Mammary epithelial cell (primary cell): ENCODE data around the gene FAM53A.

Source experiments
- CTCF ChIP-seq, 2 donors: IDR thresholded peaks in 1 of 2; conservative IDR thresholded peaks in 1 of 2; 2 replicates each; pipeline ENCODE4 v1.5.1; 2011 to 2012; ENCODE audit warnings: inconsistent platforms in 2 of 2, low read length in 2 of 2, mild to moderate bottlenecking in 2 of 2, control low read depth in 1 of 2, low read depth in 1 of 2; ENCODE audit not compliant: insufficient read depth in 1 of 2; ENCODE audit errors: extremely low read depth in 1 of 2
- EZH2 ChIP-seq: IDR thresholded peaks from 2 replicates; pipeline ENCODE4 v1.6.1; 2012; ENCODE audit warnings: low read length, inconsistent platforms, borderline replicate concordance

- TF ChIP-seq CTCF (conservative IDR thresholded peaks at IDR 0.05 in 1 of 2, IDR thresholded peaks at IDR 0.05 in 1 of 2; ENCODE audit: extremely low read depth in 1 of 2, insufficient read depth in 1 of 2, low read depth in 1 of 2, low read length in 2 of 2) (no peak), EZH2 (no peak)
Measured at GRCh38 chr4:1711571-1712215, 27.6 kb upstream of the FAM53A start.
